Left renal cortex interstitium (tissue), 4 donors: ENCODE results near the gene PSPH. TPM values are rescaled to one million over a fixed set of nuclear protein-coding genes. Genes with fewer than 3 reads are reported as not detected.
A peak's percentile ranks its signal among the peaks of the same experiment; 100 is the strongest.
"Not testable (repeated sequence)": the region's sequence is repeated elsewhere in the genome, so short reads cannot be mapped to it uniquely, and the experiment has no call there.

Source experiments
- DNase-seq, 4 donors: peaks; one replicate each; pipeline ENCODE4 v3.0.0-alpha.2; 2013; ENCODE audit warnings: low read depth in 4 of 4, low spot score in 2 of 4, missing footprints in 1 of 4
- polyA plus RNA-seq, 4 donors: library from polyadenylated mRNA; unstranded; fragments of 120-200 nt; gene quantifications; one replicate each; pipeline ENCODE4 v1.2.1, GENCODE V29; 2013; ENCODE audit not compliant: insufficient read length in 4 of 4

The PSPH gene
- 10 to 100 TPM; 31.0 to 45.3 (median 33.5) TPM for polyA plus RNA-seq

- DNase-seq: peak in 3 of 4 donors; percentile 95 to 97 (median 96)
These were observed at the start of gene PSPH, which contains the start of gene CCT6A for GRCh38 chr7:56051339-56052191. TSS of gene PSPH (minus strand) at chr7:56051444. CDS start at chr7:56021212, 30,232 bp downstream. TSS of gene CCT6A (plus strand) at chr7:56051765. CDS start at chr7:56051849, 84 bp downstream.

DNA sequence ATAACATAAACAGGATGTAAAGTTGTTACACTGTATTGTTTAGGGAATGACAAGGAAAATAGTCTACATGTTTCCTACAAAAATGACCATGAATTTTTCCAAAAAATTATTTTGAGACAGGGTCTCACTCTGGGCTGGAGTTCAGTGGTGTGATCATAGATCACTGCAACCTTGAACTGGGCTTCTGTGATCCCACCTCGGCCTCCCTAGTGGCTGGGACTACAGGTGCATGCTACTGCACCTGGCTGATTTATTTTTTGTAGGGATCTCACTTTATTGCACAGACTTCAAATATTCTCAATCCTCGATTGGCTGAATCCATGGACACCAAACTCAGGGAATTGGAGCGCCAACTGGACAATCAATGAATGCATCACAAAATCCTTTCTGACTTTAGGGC lies 48.4 kb upstream of the PSPH start:
- no peak for DNase-seq

DNA sequence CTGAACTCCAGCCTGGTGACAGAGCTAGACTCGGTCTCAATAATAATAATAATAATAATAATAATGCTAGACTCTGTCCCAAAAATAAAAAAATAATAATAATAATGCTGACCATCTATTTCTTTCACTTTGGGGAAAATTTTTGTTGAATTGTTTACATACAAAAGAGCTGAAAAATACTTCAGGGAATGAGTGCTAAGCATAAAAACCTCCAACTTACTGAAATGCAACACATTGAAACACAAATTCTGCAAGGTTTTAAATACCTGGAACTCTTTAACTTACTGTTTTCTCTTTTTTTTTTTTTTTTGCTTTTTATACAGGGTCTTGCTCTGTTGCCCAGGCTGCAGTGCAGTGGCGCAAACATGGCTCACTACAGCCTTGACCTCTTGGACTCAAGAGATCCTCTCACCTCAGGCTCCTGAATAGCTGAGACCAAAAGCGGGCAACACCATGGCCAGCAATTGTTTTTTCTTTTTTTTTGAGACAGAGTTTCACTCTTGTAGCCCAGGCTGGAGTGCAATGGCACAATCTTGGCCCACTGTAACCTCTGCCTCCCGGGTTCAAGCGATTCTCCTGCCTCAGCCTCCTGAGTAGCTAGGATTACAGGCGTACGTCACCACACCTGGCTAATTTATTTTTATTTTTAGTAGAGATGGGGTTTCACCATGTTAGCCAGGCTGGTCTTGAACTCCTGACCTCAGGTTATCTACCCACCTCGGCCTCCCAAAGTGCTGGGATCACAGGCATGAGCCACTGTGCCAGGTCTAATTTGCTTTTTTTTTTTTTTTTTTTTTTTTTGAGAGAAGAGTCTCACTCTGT lies 47.2 kb upstream of the PSPH start:
- not testable (repeated sequence) for DNase-seq

DNA sequence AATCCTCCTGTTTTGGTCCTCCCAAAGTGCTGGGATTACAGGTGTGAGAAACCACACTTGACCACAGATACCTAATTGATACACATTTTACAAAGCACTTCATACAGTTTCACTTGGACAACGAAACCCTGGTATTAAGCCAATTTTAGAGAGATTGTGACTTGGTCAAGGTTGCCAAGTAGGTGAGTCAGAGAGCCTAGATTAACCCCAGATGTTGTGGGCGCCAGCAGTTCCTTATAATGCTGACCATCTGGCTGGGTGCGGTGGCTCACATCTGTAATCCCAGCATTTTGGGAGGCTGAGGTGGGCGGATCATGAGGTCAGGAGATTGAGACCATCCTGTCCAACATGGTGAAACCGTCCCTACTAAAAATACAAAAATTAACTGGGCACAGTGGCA lies 46.5 kb upstream of the PSPH start:
- DNase-seq: no peak

DNA sequence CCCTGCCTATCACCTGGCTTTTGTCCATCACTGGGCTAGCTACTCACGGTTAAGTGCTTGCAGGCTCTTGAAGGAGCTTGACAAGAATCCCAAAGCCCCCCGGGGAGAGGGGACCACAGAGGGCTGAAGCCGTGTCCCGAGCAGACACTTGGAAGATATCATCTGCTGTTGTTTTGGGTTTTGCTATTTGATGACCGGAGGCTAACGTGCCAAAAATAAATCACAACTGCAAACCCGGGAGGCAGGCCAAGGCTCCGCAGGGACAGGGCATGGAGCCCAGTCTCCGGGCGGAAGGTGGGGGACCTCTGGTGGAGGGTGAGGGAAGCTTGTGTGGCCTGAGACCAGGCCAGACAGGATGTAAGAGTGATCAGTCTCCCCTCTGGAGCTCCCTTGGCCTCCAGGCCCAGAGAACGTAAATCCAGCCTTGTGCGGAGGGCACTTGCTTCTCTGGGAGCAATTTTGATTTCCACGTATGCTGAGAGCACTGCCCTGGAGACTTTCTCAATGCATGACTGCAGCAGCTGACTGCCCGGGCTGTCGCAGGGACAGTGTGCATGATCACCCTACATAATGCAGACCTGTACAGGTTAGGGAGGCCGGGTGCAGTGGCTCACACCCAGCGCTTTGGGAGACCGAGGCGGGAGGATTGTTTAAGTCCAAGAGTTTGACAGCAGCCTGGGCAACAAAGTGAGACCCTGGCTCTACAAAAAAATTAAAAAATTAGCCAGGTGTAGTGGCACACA lies 41.7 kb upstream of the PSPH start, which contains the start of gene PHKG1:
PHKG1 (minus strand) TSS at position 164 of the 743 bp plus-strand sequence. CDS start 4,011 bp downstream, outside the sequence.
- DNase-seq: no peak

GRCh38 chr7:56092388-56092787 lies 41.1 kb upstream of the PSPH start:
- DNase-seq: not testable (repeated sequence)

DNA sequence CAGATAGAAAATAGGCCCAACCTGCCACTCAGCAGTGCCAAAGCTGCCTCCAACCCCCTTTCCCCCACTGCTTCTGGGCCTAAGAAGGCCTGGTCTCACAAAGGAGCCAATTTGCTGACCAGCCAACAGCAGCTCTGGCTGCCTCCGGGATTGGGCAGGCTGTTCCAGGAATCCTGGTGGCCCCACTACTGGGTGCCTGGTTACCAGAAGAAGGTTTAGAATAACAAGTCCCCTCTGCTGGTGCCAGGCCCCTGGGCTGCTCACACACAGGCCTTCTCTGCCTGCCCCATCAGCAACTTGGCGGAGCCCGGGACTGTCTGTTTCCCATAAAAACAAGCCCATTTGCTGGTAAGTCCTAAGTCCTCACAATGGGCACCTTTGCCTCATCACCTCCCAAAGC lies 40.3 kb upstream of the PSPH start:
- DNase-seq: no peak

- DNase-seq: no peak
These were observed 36.2 kb upstream of the PSPH start for GRCh38 chr7:56087445-56087844.

- no peak for DNase-seq
These were observed 35.5 kb upstream of the PSPH start for GRCh38 chr7:56086761-56087160.

DNA sequence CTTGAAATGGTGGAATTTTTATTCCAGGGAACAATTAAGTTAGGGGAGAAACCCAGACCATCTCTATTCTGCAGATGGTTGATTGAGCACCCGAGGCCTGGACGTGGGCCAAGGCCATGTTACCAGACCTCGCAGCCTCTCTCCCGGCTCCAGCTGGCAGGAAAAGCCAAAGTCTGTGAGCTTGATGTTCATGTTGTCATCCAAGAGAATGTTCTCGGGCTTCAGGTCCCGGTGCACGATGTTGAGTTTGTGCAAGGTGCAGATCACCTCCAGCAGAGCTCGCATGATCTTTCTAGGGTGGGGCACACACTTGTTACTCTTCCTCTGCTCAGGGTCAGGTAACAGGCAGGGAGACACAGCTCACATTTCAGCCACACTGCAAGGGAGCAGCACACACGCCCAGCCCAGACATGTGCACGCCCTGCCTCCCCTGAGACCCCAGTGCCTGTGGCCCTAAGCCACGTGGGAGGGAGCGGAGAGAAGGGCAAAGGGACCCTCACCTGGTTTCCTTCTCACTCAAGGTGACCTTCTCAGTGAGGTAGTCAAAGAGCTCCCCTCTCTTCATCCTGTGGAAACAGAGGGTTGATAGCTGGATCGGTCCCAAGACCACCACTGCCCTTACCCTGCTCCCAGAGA lies 32.0 kb upstream of the PSPH start:
- DNase-seq: no peak

DNA sequence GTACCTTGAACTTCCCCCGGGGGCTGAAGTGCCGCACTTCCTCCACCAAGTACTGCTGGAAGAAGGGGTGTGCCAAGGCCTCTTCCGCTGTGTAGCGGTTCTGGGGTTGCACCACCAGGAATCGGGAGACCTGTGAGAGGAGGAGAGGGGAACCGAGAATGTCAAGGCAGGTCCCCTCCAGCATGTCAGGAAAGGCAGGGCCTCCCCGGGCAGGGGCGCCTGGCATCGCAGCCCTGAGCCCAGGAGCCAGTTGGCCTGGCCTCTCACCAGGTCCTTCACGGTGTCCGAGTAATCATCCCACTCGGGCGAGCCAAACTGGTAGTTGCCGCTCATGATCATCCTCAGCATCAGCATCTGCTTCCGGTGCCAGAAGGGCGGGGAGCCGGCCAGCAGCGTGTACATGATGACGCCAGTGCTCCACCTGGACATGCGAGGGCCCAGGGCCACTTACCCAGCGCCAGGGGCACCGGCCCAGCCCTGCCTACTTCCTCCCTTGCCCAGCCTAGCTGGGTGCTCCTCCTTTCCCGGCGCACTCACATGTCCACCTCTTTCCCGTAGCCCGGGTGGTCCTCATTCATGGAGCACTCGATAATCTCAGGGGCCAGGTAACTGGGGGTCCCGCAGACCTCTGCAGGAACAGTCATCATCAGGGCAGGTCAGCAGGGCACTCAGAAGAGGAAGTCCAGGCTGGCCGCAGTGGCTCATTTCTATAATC lies 30.5 kb upstream of the PSPH start:
- DNase-seq: no peak

- not testable (repeated sequence) for DNase-seq
These were observed 29.6 kb upstream of the PSPH start for GRCh38 chr7:56080726-56081435.

DNA sequence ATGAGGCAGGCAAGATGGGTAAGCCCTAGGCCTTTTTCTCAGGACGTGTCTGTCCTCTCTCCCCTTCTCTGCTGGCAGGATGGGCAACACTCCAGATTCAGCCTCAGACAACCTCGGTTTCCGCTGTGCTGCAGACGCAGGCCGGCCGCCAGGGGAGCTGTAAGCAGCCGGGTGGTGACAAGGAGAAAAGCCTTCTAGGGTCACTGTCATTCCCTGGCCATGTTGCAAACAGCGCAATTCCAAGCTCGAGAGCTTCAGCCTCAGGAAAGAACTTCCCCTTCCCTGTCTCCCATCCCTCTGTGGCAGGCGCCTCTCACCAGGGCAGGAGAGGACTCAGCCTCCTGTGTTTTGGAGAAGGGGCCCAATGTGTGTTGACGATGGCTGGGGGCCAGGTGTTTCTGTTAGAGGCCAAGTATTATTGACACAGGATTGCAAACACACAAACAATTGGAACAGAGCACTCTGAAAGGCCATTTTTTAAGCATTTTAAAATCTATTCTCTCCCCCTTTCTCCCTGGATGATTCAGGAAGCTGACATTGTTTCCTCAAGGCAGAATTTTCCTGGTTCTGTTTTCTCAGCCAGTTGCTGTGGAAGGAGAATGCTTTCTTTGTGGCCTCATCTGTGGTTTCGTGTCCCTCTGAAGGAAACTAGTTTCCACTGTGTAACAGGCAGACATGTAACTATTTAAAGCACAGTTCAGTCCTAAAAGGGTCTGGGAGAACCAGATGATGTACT lies 28.4 kb upstream of the PSPH start:
- DNase-seq: no peak

GRCh38 chr7:56078196-56078595 lies 27.0 kb upstream of the PSPH start:
- DNase-seq: no peak

GRCh38 chr7:56077681-56078080 lies 26.4 kb upstream of the PSPH start:
- DNase-seq: no peak

GRCh38 chr7:56074371-56074791 lies 23.1 kb upstream of the PSPH start:
- DNase-seq: peak in 2 of 4 donors; percentile 71 to 83

GRCh38 chr7:56066376-56066775 lies 15.1 kb upstream of the PSPH start:
- not testable (repeated sequence) for DNase-seq
